K562 (cell line): ENCODE data around the gene CNNM4.

Experiments
- HNRNPLL ChIP-seq: fragments of 200-400 bp; formaldehyde crosslinking; IDR thresholded peaks from 2 replicates; pipeline ENCODE4 v1.6.1; 2017; ENCODE audit warnings: low read length, low read depth, mild to moderate bottlenecking; ENCODE audit not compliant: poor library complexity, severe bottlenecking
- YY1 ChIP-seq, 3 experiments: IDR thresholded peaks; 2 replicates each; pipeline ENCODE4 v1.6.1; 2011; ENCODE audit warnings: low read length in 2 of 3, mild to moderate bottlenecking in 2 of 3, moderate library complexity in 2 of 3, borderline replicate concordance in 1 of 3, control low read depth in 1 of 3, low read depth in 1 of 3; ENCODE audit not compliant: insufficient read depth in 3 of 3, insufficient replicate concordance in 2 of 3, control insufficient read depth in 1 of 3, insufficient read length in 1 of 3; ENCODE audit errors: extremely low read depth in 1 of 3
- ZNF384 ChIP-seq: IDR thresholded peaks from 2 replicates; pipeline ENCODE4 v1.6.1; 2012; ENCODE audit warnings: low read depth, low read length, improper control_type of control experiment
- TF ChIP-seq, protein P1 (sequence below): sonication (generic); formaldehyde crosslinking; IDR thresholded peaks from 2 replicates; pipeline ENCODE4 v1.8.0; 2022; ENCODE audit warnings: mild to moderate bottlenecking, missing genetic modification reagents, borderline replicate concordance
- TF ChIP-seq, protein P2 (sequence below), 3 experiments: IDR thresholded peaks in 2 of 3; conservative IDR thresholded peaks in 1 of 3; 2 replicates each; pipeline ENCODE4 v1.5.1; 2011 to 2012; ENCODE audit warnings: low read length in 3 of 3, mild to moderate bottlenecking in 3 of 3, control low read depth in 2 of 3, improper control_type of control experiment in 1 of 3, inconsistent platforms in 1 of 3, low read depth in 1 of 3, mixed read lengths in 1 of 3, moderate library complexity in 1 of 3; ENCODE audit not compliant: insufficient read depth in 2 of 3

DNA sequence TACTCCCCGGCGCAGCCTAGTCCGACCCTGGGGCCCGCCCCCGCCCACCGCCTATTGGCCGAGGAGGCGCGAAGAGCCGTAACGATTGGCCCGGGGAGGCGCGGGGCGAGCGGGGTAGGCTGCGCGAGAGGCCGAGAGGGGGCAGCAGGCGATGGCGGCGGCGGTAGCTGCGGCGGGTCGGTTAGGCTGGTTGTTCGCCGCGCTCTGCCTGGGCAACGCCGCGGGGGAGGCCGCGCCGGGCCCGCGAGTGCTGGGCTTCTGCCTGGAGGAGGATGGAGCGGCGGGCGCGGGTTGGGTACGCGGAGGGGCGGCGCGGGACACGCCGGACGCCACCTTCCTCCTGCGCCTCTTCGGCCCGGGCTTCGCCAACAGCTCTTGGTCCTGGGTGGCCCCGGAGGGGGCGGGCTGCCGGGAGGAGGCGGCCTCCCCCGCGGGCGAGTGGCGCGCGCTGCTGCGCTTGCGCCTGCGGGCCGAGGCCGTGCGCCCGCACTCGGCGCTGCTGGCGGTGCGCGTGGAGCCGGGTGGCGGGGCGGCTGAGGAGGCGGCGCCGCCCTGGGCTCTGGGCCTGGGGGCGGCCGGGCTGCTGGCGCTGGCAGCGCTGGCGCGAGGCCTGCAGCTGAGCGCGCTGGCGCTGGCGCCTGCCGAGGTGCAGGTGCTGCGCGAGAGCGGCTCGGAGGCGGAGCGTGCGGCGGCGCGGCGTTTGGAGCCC is 55.6 kb downstream of the CNNM4 start, which contains the start of gene CNNM3:
- TF ChIP-seq, protein P1, sequence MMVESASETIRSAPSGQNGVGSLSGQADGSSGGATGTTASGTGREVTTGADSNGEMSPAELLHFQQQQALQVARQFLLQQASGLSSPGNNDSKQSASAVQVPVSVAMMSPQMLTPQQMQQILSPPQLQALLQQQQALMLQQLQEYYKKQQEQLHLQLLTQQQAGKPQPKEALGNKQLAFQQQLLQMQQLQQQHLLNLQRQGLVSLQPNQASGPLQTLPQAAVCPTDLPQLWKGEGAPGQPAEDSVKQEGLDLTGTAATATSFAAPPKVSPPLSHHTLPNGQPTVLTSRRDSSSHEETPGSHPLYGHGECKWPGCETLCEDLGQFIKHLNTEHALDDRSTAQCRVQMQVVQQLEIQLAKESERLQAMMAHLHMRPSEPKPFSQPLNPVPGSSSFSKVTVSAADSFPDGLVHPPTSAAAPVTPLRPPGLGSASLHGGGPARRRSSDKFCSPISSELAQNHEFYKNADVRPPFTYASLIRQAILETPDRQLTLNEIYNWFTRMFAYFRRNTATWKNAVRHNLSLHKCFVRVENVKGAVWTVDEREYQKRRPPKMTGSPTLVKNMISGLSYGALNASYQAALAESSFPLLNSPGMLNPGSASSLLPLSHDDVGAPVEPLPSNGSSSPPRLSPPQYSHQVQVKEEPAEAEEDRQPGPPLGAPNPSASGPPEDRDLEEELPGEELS: 0 out of 2 replicates have a peak, but pooled peaks have one; percentile 61
- TF ChIP-seq YY1 (IDR thresholded peaks at IDR 0.05; ENCODE audit: borderline replicate concordance in 1 of 3, control insufficient read depth in 1 of 3, extremely low read depth in 1 of 3, insufficient read depth in 3 of 3, insufficient read length in 1 of 3, insufficient replicate concordance in 2 of 3, low read depth in 1 of 3, low read length in 2 of 3): peak; percentile 46 to 85 (median 83)
- TF ChIP-seq, protein P2, sequence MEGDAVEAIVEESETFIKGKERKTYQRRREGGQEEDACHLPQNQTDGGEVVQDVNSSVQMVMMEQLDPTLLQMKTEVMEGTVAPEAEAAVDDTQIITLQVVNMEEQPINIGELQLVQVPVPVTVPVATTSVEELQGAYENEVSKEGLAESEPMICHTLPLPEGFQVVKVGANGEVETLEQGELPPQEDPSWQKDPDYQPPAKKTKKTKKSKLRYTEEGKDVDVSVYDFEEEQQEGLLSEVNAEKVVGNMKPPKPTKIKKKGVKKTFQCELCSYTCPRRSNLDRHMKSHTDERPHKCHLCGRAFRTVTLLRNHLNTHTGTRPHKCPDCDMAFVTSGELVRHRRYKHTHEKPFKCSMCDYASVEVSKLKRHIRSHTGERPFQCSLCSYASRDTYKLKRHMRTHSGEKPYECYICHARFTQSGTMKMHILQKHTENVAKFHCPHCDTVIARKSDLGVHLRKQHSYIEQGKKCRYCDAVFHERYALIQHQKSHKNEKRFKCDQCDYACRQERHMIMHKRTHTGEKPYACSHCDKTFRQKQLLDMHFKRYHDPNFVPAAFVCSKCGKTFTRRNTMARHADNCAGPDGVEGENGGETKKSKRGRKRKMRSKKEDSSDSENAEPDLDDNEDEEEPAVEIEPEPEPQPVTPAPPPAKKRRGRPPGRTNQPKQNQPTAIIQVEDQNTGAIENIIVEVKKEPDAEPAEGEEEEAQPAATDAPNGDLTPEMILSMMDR (IDR thresholded peaks at IDR 0.05 in 2 of 3, conservative IDR thresholded peaks at IDR 0.05 in 1 of 3; ENCODE audit: insufficient read depth in 2 of 3, low read depth in 1 of 3, low read length in 3 of 3): peak; percentile 52 to 59 (median 55); a peak in 5 of 6 replicates
- TF ChIP-seq HNRNPLL: peak; percentile 74
- no peak for TF ChIP-seq ZNF384
